ENCODE measurements around the gene ARHGDIA. TPM values are rescaled to one million over a fixed set of nuclear protein-coding genes. Genes with fewer than 3 reads are reported as not detected.
A peak's percentile ranks its signal among the peaks of the same experiment; 100 is the strongest.

ARHGDIA gene
- total RNA-seq, 4 donors from 2014 or later, result 157 to 202 (median 180) TPM

DNA sequence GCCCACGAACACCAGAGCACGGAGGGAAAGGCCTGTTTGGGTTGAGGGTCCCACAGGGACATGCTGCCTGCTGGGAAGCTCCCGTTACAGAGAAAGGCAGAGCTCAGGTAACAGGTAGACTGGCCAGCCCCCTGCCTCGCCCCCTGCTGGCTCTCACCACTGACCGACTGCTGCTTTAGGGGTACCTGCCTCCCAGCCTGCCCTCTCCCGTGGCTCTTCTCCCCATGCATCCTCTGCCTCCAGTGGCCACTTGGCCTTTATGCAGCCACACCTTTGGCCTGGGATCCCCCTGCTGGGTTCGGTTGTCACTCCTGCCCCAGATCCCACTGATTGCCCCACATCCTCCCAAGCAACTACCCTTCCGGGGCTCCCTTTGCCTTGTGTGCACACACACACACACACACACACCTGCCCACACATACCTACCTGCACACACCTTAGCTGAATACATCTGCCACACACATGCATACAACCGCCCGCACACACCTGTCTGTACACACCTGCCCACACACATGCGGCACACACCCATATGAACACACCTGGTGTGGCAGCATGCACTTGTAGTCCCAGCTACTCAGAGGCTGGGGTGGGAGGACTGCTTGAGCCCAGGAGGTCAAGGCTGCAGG is 45.2 kb downstream of the ARHGDIA start:
- peaks cover 13% of the 10 kb centered on the region for H3K36me3 ChIP-seq
- DNase-seq (ENCODE audit: low spot score in 2 of 2), result no peak
- no peak overlapping the region for H3K4me3 ChIP-seq
- H3K27me3 ChIP-seq, result no peaks in the 10 kb centered on the region
- TF ChIP-seq EP300 (IDR thresholded peaks at IDR 0.05) (no peak), POLR2AphosphoS5 (IDR thresholded peaks at IDR 0.05) (no peak), POLR2A (IDR thresholded peaks at IDR 0.05) (no peak)
- TF ChIP-seq, protein P1, sequence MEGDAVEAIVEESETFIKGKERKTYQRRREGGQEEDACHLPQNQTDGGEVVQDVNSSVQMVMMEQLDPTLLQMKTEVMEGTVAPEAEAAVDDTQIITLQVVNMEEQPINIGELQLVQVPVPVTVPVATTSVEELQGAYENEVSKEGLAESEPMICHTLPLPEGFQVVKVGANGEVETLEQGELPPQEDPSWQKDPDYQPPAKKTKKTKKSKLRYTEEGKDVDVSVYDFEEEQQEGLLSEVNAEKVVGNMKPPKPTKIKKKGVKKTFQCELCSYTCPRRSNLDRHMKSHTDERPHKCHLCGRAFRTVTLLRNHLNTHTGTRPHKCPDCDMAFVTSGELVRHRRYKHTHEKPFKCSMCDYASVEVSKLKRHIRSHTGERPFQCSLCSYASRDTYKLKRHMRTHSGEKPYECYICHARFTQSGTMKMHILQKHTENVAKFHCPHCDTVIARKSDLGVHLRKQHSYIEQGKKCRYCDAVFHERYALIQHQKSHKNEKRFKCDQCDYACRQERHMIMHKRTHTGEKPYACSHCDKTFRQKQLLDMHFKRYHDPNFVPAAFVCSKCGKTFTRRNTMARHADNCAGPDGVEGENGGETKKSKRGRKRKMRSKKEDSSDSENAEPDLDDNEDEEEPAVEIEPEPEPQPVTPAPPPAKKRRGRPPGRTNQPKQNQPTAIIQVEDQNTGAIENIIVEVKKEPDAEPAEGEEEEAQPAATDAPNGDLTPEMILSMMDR (IDR thresholded peaks at IDR 0.05), result no peak
- no peak overlapping the region for H3K27ac ChIP-seq
- 67% methylated on average over 11 of the region's 11 CpGs for WGBS
- no peaks in the 10 kb centered on the region for H3K9me3 ChIP-seq
- peaks cover 55% of the 10 kb centered on the region for H3K4me1 ChIP-seq

DNA sequence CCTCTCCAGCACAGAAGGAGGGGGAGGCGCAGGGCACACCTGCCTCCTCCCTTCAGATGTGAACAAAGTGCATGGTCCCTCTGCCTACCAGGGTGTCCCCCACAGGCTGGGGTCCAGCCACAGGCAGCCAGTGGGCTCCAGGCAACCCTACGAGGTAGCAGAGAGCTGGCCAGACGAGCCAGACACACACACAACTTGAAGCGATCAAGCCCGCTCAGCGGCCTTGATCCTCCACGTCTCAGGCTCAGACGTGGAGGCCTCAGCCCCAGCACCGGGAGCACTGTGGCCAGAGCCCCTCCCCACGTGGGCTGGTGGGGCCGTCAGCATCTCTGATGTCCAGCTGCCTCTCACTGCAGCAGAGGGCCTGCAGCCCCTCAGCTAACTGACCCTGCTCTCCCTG is 46.5 kb downstream of the ARHGDIA start:
- TF ChIP-seq POLR2A (IDR thresholded peaks at IDR 0.05), result no peak
- TF ChIP-seq, protein P1 (IDR thresholded peaks at IDR 0.05), result no peak
- TF ChIP-seq POLR2AphosphoS5 (IDR thresholded peaks at IDR 0.05), result no peak
- TF ChIP-seq EP300 (IDR thresholded peaks at IDR 0.05), result no peak
- no peaks in the 10 kb centered on the region for H3K9me3 ChIP-seq
- WGBS, result 83% methylated on average over 1 of the region's 11 CpGs
- DNase-seq (ENCODE audit: low spot score in 2 of 2), result no peak
- H3K4me1 ChIP-seq, result peaks cover 49% of the 10 kb centered on the region
- H3K36me3 ChIP-seq, result peaks cover 13% of the 10 kb centered on the region
- no peak overlapping the region for H3K27ac ChIP-seq
- H3K27me3 ChIP-seq, result no peaks in the 10 kb centered on the region
- H3K4me3 ChIP-seq, result no peak overlapping the region

DNA sequence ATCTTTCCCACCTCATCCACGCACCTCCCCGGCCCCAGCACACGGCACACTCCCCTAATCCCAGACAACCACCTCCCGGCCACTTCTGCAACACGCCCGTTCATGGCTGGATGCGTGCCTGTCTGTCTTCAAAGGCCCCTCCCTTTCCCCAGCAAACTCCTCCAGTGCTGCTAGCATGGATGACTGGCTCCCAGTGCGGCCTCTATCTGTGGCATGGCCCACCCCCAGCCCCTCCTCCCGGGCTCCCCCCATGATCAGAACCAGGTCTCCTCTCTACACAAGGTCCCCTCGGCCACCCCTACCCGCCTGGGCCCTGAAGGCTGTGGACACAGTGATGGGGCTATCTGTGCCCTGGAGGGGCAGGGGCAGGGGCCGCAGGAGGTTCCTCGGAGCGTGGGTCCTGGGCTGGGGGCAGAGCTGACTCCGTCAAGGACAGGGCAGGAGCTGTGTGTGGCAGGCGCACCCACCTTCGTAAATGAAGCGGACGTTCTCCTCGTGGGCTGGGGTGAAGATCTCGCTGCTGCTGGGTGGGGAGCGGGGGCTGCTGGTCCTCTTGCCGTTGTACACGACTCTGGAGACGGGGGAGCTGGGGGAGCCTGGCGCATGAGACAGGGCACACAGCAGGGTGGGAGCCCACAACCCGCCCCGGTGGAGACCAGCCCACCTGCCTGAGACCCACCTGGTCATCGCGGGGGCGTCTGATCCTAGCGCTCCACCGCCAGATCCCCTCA is 47.2 kb downstream of the ARHGDIA start:
- no peak overlapping the region for H3K4me3 ChIP-seq
- 75% methylated on average over 22 of the region's 33 CpGs for WGBS
- TF ChIP-seq, protein P1 (IDR thresholded peaks at IDR 0.05), result no peak
- no peak for TF ChIP-seq EP300 (IDR thresholded peaks at IDR 0.05)
- no peak for TF ChIP-seq POLR2A (IDR thresholded peaks at IDR 0.05)
- no peak for TF ChIP-seq POLR2AphosphoS5 (IDR thresholded peaks at IDR 0.05)
- peaks cover 43% of the 10 kb centered on the region for H3K4me1 ChIP-seq
- peaks cover 13% of the 10 kb centered on the region for H3K36me3 ChIP-seq
- DNase-seq (ENCODE audit: low spot score in 2 of 2), result no peak
- no peaks in the 10 kb centered on the region for H3K9me3 ChIP-seq
- H3K27me3 ChIP-seq, result no peaks in the 10 kb centered on the region
- H3K27ac ChIP-seq, result no peak overlapping the region

DNA sequence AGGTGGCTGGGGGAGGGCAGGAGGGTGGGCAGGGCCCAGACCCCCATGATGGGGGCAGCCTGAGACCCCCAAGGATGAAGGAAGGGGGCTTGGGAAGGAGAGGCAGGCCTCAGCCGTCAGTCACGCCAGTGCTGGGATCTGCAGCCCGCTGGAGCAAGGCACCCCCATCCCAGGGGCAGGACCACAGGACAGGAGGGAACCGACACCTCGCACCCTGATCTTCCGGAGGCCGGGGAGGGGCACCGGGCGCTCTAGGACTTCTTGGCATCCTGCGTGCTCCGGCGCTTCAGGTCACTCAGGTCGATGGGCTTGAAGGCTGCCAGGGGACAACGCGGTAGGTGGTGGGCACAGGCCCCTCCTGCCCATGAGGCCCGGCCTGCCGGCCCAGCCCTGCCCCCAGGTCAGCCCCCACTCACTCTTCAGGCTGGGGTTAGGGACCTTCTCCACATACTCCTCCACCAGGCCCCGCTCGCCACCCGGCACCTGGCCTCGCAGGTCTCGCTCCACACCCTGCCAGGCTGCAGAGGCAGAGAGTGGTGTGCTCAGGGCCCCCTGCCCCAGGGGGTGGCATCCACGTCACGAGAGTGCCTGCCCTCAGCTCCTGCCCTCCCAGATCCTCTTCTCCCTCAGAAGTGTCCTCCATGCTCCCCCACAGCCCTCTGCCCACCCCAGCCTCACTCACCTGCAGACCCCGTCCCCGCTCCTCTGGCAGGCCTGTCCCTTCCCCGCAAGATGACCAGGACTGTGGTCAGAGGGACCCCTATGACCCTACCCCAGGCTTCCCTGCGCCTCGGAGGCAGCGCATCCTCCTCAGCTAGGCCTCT is 47.9 kb downstream of the ARHGDIA start:
- no peaks in the 10 kb centered on the region for H3K9me3 ChIP-seq
- DNase-seq (ENCODE audit: low spot score in 2 of 2), result no peak
- WGBS, result 90% methylated on average over 14 of the region's 30 CpGs
- H3K27me3 ChIP-seq, result no peaks in the 10 kb centered on the region
- TF ChIP-seq EP300 (IDR thresholded peaks at IDR 0.05) (no peak), POLR2A (IDR thresholded peaks at IDR 0.05) (no peak), POLR2AphosphoS5 (IDR thresholded peaks at IDR 0.05) (no peak)
- TF ChIP-seq, protein P1 (IDR thresholded peaks at IDR 0.05), result no peak
- no peak overlapping the region for H3K4me3 ChIP-seq
- H3K36me3 ChIP-seq, result peaks cover 13% of the 10 kb centered on the region
- peaks cover 35% of the 10 kb centered on the region for H3K4me1 ChIP-seq
- H3K27ac ChIP-seq, result no peak overlapping the region

DNA sequence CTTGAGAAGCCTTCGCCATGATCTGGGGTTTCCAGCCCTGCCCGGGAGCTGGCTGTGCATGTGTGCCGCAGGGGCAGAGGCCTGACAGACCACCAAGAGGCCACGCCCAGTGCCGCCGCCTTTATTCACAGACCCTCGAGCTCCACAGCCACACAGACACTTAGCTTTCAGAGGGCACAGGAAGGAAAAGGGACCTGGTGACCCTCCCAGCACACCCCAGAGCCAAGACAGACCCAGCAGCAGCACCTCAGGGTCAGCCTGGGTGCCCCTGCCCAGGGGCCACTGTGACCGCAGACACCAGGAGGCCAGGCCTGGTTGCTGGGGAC is 48.9 kb downstream of the ARHGDIA start:
- no peak overlapping the region for H3K4me3 ChIP-seq
- H3K9me3 ChIP-seq, result no peaks in the 10 kb centered on the region
- H3K4me1 ChIP-seq, result peaks cover 34% of the 10 kb centered on the region
- peak overlapping the region; percentile 81 for H3K27ac ChIP-seq
- H3K36me3 ChIP-seq, result peaks cover 13% of the 10 kb centered on the region
- WGBS, result 60% methylated on average over 1 of the region's 8 CpGs
- TF ChIP-seq, protein P1 (IDR thresholded peaks at IDR 0.05), result no peak
- no peak for TF ChIP-seq POLR2AphosphoS5 (IDR thresholded peaks at IDR 0.05)
- no peak for TF ChIP-seq EP300 (IDR thresholded peaks at IDR 0.05)
- DNase-seq (ENCODE audit: low spot score in 2 of 2), result no peak
- H3K27me3 ChIP-seq, result no peaks in the 10 kb centered on the region
